Upper lobe of left lung (tissue), 4 donors: ENCODE data around the gene HIC2.
"Not testable (repeated sequence)": the region's sequence is repeated elsewhere in the genome, so short reads cannot be mapped to it uniquely, and the experiment has no call there.

Source experiments
- CTCF ChIP-seq, 6 experiments: fragments of 450-650 bp in 4 of 6; fragments of 200-600 bp in 2 of 6; sonication (generic) in 2 of 6; IDR thresholded peaks; one replicate each; pipeline ENCODE4 v1.5.1; 2016 to 2019; ENCODE audit warnings: antibody characterized with exemption in 6 of 6
- EP300 ChIP-seq, 4 donors: sonication (generic); formaldehyde crosslinking; IDR thresholded peaks; one replicate each; pipeline ENCODE4 v1.5.1; 2017; ENCODE audit warnings: antibody characterized with exemption in 4 of 4, control low read depth in 2 of 4
- POLR2A ChIP-seq, 4 donors: fragments of 450-650 bp; IDR thresholded peaks; one replicate each; pipeline ENCODE4 v1.5.1; 2016 to 2017; ENCODE audit warnings: antibody characterized with exemption in 4 of 4, mild to moderate bottlenecking in 2 of 4
- POLR2AphosphoS5 ChIP-seq, 2 donors: sonication (generic); formaldehyde crosslinking; IDR thresholded peaks; one replicate each; pipeline ENCODE4 v1.5.1; 2017; ENCODE audit warnings: antibody characterized with exemption in 2 of 2

GRCh38 chr22:21424084-21424709, 7.0 kb downstream of the HIC2 start:
- TF ChIP-seq CTCF, POLR2A, EP300, POLR2AphosphoS5 (IDR thresholded peaks at IDR 0.05): not testable (repeated sequence)
